PC-9 (cell line): ENCODE data around the gene CASQ1.

ENCODE experiments used
- CTCF ChIP-seq: fragments of 200-600 bp; sonication (generic); conservative IDR thresholded peaks from 2 replicates; pipeline ENCODE4 v1.6.1; 2017; ENCODE audit warnings: mixed run types, antibody characterized with exemption, mild to moderate bottlenecking, moderate library complexity
- EZH2 ChIP-seq: fragments of 200-600 bp; sonication (generic); IDR thresholded peaks from 2 replicates; pipeline ENCODE4 v1.8.0; 2017; ENCODE audit warnings: antibody characterized with exemption, low read depth

- TF ChIP-seq CTCF (no peak), EZH2 (no peak)
Measured at GRCh38 chr1:160244209-160244608, 53.8 kb downstream of the CASQ1 start.
